Muscle of back (tissue), 11 donors: ENCODE results near the gene GREM2. TPM values are rescaled to one million over a fixed set of nuclear protein-coding genes. Genes with fewer than 3 reads are reported as not detected.
A peak's percentile ranks its signal among the peaks of the same experiment; 100 is the strongest.

Source experiments
- DNase-seq, 3 donors: peaks; one replicate each; pipeline versions ENCODE4 v3.0.0 to v3.0.0-alpha.2; 2013
- polyA plus RNA-seq, 10 donors: library from polyadenylated mRNA; unstranded; fragments of 120-200 nt; gene quantifications; one replicate each; pipeline ENCODE4 v1.2.1, GENCODE V29; 2013; ENCODE audit not compliant: insufficient read length in 10 of 10

The GREM2 gene
- polyA plus RNA-seq, 10 donors: 2.5 to 13.6 (median 3.5) TPM

GRCh38 chr1:240503036-240503435 is 108.9 kb downstream of the GREM2 start:
- no peak for DNase-seq

GRCh38 chr1:240501115-240501514 is 110.8 kb downstream of the GREM2 start:
- no peak for DNase-seq

GRCh38 chr1:240500647-240501046 is 111.3 kb downstream of the GREM2 start:
- no peak for DNase-seq

- no peak for DNase-seq
Measured at GRCh38 chr1:240499012-240499411, 112.9 kb downstream of the GREM2 start.

GRCh38 chr1:240498335-240498734 is 113.6 kb downstream of the GREM2 start:
- no peak for DNase-seq

GRCh38 chr1:240497908-240498307 is 114.0 kb downstream of the GREM2 start:
- DNase-seq: no peak

- no peak for DNase-seq
Measured at GRCh38 chr1:240496941-240497340, 115.0 kb downstream of the GREM2 start.

GRCh38 chr1:240496356-240496755 is 115.6 kb downstream of the GREM2 start:
- no peak for DNase-seq

- DNase-seq: no peak
Measured at GRCh38 chr1:240495601-240496000, 116.4 kb downstream of the GREM2 start.

GRCh38 chr1:240492832-240493440 is 119.0 kb downstream of the GREM2 start:
- peak in 1 of 3 donors; percentile 27 for DNase-seq

- DNase-seq: no peak
Measured at GRCh38 chr1:240491796-240492195, 120.2 kb downstream of the GREM2 start.

GRCh38 chr1:240491156-240491555 is 120.8 kb downstream of the GREM2 start:
- no peak for DNase-seq

- DNase-seq: no peak
Measured at GRCh38 chr1:240487493-240487892, 124.5 kb downstream of the GREM2 start.

GRCh38 chr1:240486611-240487010 is 125.3 kb downstream of the GREM2 start:
- no peak for DNase-seq

- no peak for DNase-seq
Measured at GRCh38 chr1:240484804-240485443, 127.0 kb downstream of the GREM2 start.

GRCh38 chr1:240478536-240478935 is 133.4 kb downstream of the GREM2 start:
- DNase-seq: no peak

- DNase-seq: no peak
Measured at GRCh38 chr1:240475832-240476231, 136.1 kb downstream of the GREM2 start.

- no peak for DNase-seq
Measured at GRCh38 chr1:240474133-240474614, 137.8 kb downstream of the GREM2 start.

GRCh38 chr1:240468656-240469055 is 143.3 kb downstream of the GREM2 start:
- peak in 1 of 3 donors; percentile 14 for DNase-seq

GRCh38 chr1:240467895-240468294 is 144.1 kb downstream of the GREM2 start:
- no peak for DNase-seq

- no peak for DNase-seq
Measured at GRCh38 chr1:240466509-240466908, 145.4 kb downstream of the GREM2 start.

GRCh38 chr1:240465531-240465940 is 146.4 kb downstream of the GREM2 start:
- peak in 2 of 3 donors; percentile 3 to 25 for DNase-seq

GRCh38 chr1:240464099-240464498 is 147.9 kb downstream of the GREM2 start:
- DNase-seq: peak in 1 of 3 donors; percentile 30
